ENCODE results near the gene GMDS.

The GMDS gene

DNA sequence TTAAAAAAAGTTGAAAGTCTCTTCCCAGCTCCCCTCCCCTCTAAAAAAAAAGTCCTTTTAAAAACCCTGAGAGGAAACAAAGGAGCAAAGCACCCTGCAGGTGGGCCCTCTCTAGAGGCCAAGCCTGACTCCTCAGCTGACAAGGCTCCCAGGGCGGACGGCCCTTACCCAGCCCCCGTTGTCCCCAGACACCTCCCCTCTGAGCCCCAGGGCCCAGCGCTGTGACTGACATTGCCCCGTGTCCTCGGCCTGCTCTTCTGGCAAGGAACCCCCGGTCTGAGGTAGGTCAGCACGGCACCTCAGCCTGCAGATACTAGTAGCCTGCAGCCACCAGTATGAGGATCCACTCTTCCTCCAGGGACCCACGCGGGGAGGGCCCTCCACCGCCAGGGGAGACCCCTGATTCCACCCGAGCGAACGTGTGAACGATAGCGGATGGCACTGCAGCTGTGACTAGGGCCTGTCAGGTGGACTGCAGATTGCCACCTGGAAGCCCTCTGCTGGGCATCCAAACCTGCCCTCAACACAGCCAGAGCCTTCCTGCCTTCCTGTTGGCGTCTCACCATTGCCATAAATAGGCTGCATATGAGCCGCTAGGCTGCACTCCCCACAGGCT lies 601.5 kb downstream of the GMDS start:
- DNase-seq (ENCODE audit: low spot score) = no peak

DNA sequence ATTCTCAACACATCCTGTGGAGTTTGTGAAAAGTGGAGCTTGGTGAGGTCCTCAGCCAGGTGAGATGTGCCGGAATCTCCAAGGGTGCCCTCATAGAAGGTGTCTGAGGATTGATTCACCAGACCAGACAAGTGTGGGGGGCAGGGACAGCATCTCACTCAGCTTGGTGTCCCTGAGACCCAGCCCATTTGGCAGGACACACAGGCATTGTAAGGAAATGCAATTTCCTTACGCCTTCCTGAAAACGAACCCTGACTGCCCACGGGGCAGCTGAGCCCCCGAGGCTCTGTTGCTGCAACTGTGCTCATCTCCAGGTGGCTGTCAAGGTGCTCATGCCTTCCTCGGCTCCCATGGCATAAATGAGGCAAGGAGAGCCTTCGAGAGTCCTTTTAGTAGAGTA lies 602.3 kb downstream of the GMDS start:
- no peak for DNase-seq (ENCODE audit: low spot score)

DNA sequence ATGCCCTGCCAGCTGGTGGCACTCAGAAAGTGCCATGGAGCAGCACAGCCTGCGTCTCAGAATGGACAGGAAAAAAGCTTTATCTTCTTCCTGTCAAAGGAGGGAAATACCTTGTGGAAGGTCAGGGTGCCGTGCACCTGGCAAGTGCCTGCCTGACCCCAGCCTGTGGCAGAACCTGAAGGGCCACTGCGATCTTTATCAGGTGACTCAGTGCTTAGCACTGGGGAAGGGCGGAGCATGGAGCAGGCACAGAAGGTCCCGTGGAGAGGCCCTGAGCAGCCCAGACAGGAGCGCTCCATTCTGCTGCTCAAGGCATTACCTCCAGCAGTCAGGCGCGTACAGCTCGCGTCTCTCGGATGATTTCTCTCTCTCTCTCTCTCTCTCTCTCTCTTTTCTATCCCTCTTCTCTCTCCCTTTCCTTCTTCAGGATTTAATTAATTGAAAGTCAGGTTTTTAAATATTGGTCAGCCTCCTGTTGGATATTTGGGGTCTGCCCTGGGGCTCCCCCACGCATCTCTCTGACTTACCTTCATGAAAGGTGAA lies 604.0 kb downstream of the GMDS start:
- DNase-seq (ENCODE audit: low spot score) = no peak

DNA sequence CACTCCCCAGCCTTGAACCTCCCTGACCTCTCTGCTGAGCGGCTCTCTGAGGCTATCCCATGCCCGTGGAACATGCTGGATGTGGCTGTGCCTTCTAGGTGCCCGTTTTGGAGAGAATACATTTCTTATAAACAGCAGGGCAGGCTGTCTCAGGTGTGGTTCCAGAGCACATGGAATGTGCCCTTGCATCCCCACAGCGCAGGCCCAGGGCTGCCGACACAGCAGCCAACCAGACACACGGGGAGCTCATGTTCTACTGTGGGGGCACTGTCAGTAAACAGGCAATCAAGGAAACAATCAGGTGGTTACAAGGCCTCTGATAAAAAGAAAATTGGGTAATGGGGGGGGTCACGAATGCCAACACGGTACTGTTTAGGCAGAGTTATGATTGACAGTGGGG lies 604.9 kb downstream of the GMDS start:
- DNase-seq (ENCODE audit: low spot score) = no peak

DNA sequence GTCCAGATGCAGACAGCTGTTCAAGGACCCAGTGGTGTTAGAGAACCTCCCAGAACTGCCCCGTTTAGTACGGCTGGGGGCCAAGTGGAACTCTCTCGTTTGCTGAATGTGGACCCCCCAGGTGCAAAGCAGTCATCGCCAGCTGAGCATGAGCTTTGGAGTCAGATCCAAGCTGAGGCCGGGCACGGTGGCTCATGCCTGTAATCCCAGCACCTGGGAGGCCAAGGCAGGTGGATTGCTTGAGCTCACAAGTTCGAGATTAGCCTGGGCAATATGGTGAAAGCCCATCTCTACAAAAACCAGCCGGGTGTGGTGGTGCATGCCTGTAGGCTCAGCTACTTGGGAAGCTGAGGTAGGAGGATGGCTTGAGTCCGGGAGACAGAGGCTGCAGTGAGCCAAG lies 606.0 kb downstream of the GMDS start:
- DNase-seq (ENCODE audit: low spot score) = no peak

DNA sequence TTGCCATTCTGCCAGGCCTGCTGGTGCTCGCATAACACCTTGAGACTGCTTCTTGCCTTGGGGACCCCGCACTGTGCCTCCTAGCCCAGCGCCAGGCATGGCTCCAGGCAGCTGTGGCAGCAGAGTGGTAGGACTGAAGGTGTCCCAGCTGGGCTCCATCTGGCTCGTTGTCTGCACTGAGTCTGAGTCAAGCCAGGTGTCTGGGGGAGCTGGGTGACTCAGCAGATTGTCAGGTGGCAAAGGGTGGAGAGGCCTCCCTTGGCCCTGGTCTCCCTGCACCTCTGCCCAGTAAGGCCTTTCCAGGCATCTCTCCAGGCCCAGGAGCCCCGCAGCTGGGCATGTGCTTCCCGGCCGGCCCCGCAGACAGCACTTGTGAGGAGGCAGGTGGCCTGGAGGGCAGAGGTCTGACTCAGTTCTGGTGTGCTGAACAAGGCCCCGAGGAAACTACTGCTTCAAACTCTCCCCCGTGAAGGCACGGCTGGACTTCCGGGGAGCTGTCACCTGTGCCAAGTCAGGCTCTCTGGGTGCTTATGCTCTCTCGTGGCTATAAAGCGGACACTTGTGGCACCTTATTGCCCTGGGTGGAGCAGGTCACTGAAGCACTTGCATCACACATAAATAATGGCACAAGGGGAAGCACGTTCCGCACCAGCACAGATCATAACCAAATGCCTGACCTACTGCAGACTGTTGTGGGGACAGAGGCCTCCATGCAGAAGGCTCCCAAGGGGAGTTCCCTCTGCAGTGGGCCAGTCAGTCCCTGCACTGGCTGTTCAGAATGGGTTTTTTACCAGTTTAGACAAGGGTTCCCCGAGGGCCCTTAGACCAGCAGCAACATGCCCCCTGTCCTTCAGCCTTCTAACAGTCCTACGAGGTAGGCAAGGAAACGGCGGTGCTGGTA lies 608.2 kb downstream of the GMDS start:
- DNase-seq (ENCODE audit: low spot score) = no peak

DNA sequence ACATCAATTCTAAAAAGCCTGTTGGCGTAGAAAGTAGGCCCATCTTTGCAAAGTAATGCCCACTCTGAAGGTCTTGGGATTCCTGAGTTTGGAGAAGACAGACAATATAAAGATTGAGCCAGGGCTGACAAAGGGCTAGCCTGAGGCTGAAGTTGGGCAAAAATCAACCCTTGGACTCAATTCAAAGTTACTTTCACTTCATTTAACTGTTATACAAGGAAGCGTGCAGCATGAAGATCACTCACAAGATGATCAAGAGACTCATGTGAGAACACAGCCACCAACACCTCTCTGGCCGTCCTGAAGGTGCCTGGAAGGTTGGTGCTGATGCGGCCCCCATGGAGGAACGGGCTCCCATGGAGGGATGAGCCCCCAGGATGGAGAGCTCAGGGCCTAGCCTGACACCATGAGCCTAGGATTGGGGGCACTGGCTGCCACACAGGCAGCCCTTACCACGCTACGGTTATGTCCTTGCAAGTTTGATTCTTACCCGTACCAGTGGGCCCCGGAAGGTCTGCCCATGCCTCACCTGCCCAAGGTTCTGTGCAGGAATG lies 609.1 kb downstream of the GMDS start:
- DNase-seq (ENCODE audit: low spot score) = no peak

DNA sequence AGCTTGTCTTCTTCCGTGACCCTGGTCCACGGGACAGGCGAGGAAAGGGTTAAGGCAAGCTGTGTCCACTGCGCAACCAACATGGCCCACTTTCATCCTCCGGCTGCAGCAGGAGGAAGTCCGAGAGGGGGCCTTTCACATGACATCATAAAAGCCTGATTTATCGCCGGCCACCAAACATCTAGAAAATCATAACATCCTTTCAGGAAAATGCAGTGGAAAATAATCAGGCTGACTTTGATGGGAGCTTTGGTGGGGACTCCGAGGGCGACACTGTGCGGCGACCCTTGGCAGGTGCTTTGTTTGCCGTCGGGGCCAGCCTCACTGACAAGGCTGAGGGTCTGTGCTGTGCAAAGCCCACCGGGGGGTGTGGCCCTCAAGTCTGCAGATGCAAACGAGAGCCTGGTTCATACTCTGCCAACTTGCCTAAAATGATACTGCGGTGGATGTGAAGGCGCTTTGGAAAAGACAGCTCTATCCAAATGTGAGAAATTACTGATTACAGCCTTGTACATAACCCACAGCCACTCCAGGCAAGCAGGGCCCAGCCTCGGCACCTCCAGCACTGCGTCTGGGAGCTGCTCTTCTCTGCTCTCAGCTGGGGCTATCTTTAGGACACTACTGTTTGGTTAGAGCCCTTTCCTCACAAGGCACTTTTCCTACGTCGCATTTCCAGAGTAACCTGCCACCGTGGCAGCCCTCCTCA lies 609.9 kb downstream of the GMDS start:
- no peak for DNase-seq (ENCODE audit: low spot score)

DNA sequence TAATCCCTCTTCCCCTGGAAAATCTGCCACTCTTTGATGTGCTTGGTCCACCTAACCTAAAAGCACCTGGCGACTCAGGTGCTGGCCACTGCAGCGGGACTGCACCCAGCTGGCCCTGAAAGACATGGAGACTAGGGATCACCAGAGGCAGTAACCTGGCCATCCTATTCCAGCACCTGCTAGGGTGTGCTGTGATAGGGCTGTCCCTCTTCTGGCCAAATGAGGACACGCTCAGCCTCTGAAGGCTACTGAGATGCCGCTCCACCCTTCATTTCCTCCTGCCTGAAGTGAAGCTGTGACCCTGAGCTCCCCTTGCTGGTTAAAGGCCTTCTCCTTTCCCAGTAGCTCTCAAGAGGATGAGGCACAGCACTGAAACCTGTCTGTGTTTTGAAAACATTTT lies 611.3 kb downstream of the GMDS start:
- DNase-seq (ENCODE audit: low spot score) = no peak

DNA sequence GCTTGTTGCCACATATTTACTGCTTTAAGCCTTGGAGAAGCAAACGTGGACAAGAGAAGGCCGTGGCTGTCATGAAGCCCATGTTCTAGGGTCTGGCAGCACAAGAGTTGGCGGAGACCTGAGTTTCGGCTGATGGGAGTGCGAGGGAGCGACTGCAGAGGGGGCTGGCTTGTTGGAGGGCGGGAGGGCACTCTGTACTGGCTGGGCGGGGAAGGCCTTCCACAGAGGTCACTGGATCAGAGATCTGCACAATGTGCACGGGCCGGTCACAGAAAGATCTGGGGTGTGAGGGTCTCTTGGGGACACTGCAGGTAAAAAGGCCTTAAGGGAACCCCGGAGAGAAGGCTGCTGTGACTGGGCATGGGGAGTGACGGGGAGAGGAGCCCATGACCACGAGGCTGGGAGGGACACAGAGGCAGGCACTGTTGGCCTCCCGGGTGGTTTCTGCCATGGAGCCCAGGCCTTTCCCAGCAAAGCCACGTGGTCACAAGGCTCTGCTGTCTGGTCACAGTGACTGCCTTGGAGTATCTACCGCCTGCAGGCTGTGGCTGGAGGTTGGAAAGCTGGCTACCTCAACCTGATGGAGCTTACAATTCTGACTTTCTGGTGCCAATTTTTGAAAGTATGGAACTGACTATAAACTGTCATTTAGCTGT lies 611.9 kb downstream of the GMDS start:
- DNase-seq (ENCODE audit: low spot score) = no peak

DNA sequence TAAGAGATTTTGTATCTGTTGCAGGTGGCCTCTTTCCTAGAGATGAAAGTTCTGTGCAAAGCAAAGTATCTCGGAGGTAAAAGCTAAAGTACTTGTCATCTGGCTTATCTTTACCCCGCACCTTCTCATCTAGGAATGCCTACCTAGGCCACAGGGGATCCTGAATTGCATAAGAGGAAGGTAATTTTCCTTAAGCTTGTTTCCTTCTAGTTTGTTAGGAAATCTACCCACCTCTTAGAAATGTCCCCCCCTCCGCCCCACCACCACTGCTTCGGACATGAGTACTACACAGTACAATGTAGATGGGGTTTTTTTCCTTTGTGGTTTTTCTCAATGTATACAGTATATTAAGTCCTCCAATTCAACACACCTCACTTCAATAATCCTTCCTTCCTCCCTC lies 614.2 kb downstream of the GMDS start:
- DNase-seq (ENCODE audit: low spot score) = no peak

DNA sequence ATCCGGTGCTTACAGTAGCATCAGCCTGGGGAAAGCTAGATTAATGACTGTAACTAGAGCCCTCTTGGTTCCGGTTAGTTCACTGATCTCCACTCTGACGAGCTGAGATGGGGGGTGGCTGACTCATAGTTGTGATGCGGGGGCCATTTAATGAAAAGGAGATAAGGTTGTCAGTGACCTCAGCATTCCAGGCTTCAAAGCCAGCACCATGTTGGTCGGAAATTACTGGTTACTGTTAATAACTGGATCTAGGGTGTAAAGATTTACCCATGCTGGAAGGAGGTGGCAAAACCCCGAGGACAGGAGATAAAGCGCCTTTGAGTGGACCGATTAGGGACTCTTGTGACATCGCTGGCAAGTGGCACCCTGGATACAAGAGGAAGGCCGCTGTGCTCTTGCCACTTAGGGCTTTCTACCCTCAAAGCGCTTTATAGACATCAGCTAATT lies 614.6 kb downstream of the GMDS start:
- DNase-seq (ENCODE audit: low spot score) = no peak

DNA sequence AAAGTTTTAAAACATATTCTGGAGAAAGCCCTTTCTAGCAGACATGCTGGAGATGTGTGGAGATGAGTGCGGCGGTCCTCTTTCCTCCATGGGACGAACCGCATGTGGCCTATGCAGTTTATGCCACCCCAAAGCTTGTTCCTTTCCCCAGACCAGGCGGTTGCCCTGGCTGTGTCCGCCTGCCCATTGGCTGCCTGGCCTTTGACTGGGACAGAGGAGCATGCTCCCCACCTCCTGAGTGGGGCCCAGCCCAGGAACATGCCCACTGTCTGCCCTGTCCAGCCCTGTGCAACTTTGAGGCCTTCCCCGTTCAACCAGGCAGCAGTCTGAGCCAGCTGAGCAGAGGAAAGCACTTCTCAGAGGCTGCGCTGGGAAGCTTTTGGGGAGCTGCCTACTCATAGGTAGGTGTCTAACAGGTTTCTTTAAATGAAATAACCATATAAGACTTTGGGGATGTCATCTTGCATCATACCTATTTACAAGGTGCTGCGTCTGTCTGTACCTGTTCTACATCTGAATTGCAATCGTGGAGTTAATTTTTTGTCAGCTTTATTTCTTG lies 615.1 kb downstream of the GMDS start:
- no peak for DNase-seq (ENCODE audit: low spot score)

DNA sequence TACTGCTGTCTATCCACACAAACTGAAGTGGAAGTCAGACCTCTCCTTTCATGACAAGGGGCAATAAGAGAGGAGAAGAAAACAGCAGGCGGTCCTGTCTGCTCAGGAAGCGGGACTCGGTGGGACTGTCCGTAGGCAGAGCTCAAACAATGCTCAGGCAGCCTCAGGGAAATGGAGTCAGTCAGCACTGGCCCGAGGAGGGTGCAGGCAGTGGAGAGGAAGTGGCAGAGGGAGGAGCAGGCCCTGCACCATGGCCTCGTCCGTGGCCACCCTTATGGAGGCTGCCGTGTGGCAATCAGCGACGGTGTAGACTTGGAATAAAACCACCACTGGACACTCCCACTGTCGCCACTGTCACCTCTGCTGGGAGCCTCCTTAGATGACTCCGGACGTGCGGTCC lies 616.1 kb downstream of the GMDS start:
- DNase-seq (ENCODE audit: low spot score) = no peak

DNA sequence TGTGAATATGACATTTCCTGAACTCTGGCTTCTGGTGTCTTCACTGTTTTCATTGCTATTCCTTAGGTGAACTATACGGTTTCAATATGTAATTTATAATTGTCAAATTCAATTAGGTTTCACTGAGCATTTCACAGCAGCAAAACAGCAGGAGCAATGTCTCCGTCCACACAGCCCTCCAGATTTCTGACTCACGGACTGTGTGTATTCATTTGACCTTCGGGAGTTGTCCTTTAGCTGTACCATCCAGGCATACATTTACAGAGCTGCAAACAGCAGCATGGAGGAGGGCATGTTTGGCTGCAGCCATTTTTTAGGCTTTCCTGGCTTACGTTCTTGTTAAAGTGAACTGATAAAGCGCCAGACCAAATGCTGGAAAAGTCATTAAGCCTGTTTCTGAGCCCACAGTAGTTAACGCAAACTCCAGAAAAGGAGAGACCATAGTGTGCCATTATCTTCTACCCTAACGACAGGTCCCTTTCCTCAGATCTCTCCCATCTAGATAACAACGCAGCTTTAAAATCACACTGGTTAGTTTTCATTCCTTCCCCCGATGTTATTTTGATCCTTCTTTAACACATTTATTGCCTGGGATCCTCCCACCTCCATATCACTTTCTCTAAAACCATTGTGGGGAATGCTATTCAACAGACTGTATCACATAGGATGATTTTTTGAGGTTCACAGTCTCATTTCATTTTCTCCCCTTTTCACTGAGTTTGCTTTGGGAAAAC lies 617.4 kb downstream of the GMDS start:
- DNase-seq (ENCODE audit: low spot score) = no peak

DNA sequence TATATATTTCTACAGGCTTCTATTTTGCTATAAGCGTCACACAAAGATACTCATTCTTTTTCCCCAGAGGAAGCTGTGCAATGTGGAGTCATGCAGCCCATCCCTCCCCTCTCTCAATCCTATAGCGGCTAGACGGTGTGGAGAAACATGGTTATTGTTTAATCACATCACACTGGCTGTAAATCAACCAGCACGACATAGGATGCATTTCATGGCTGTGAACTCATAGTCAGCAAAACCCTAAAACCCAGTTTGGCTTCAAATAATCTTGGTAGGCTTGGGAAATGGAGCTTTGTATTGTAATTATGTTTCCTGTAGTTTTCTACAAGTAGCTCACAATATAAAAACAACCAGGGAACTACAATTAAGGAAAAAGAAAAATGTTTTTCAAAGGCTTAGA lies 618.9 kb downstream of the GMDS start:
- DNase-seq (ENCODE audit: low spot score) = no peak

DNA sequence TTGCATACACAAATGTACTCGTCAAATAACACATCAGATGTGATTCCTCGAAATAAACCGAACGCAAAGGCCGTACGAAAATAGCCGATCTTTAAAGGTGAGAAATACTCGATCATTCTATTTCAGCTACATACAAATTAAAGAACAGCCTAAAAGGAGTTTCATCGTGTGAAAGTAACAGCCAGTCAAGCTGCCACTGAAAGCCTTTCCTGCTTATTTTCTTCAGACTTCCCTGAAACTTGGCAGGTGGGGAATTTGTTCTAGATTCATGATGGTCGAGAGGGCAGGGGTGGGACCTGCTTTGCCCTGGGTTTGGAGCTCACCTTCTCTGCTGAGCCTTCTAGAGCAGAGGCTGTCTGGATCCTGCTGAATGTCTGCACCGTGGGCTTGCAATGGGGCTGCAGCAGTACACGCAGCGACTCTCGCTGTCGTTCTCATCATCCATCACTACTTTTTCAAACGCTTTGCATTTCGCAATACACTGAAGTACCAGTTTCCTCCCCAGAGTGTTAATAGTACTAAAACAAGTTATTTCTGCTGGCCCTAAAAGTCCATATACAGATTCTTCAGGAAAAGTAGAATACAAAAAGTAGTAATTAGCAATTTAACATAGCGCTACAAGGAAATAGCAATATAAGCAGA lies 619.5 kb downstream of the GMDS start:
- no peak for DNase-seq (ENCODE audit: low spot score)

DNA sequence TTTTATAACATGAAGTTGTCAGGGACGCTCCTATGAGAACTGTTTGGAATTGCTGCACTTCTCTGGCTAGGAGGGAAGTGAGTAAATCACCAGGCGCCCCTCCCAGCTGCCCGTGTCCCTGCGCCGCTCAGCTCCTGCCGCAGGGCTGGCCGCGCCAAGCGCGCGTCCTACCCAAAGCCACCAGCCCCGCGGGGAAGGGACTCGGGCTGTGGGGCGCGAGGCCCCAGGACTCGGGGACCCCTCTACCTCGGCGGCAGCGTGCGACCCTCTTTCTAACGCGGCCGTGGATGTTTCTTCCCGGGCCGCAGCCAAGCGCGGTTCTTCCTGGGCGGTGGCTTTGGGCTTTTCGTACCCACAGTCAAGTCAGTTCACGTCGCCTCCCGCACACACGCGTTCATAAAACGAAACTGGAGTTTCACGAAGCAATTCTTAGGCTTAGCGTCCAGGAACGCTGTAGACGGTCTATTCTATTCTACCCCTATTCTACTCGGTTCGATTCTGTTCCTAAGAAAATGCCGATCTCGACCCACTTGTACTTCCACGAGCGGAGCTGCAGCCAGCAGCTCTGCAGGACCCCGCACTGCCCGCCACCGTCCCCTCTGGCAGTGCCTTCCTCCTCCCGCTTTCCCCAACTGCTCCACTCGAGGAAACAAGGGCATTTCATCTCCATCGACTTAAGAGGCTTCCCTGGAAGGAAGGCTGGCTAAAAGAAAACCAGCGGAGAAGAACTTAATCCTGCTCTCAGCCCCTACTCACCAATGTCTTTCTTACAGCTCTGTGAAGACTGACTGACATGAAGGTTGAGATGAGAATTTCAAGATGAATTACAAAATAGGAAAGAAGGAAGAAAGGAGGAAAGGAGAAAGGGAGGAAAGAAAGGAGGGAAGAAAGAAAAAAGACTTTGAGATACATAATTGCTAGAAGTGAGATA lies 620.3 kb downstream of the GMDS start:
- no peak for DNase-seq (ENCODE audit: low spot score)
